Vagina (tissue), 2 donors: Measurements from ENCODE around the gene GRAMD1C.

ENCODE experiments used
- CTCF ChIP-seq, 3 experiments: fragments of 450-650 bp in 2 of 3; fragments of 200-600 bp in 1 of 3; sonication (generic) in 1 of 3; IDR thresholded peaks; one replicate each; pipeline ENCODE4 v1.5.1; 2017 to 2019; ENCODE audit warnings: antibody characterized with exemption in 3 of 3, mild to moderate bottlenecking in 2 of 3, moderate library complexity in 2 of 3
- POLR2A ChIP-seq, 2 donors: fragments of 450-650 bp; IDR thresholded peaks; one replicate each; pipeline ENCODE4 v1.6.1; 2017; ENCODE audit warnings: antibody characterized with exemption in 2 of 2, mild to moderate bottlenecking in 2 of 2, moderate library complexity in 2 of 2
- POLR2AphosphoS5 ChIP-seq, 2 donors: sonication (generic); formaldehyde crosslinking; IDR thresholded peaks; one replicate each; pipeline ENCODE4 v1.9.0; 2017; ENCODE audit warnings: antibody characterized with exemption in 2 of 2, mild to moderate bottlenecking in 2 of 2, low read depth in 1 of 2; ENCODE audit not compliant: insufficient read depth in 1 of 2

GRCh38 chr3:113954091-113954685 is 115.6 kb downstream of the GRAMD1C start:
- no peak for TF ChIP-seq POLR2AphosphoS5 (IDR thresholded peaks at IDR 0.05; ENCODE audit: insufficient read depth in 1 of 2, low read depth in 1 of 2)
- no peak for TF ChIP-seq CTCF (IDR thresholded peaks at IDR 0.05)
- TF ChIP-seq POLR2A (IDR thresholded peaks at IDR 0.05), result no peak
